ENCODE results near the gene KCNQ1. TPM values are rescaled to one million over a fixed set of nuclear protein-coding genes. Genes with fewer than 3 reads are reported as not detected.
A peak's percentile ranks its signal among the peaks of the same experiment; 100 is the strongest.

Gene KCNQ1
- total and polyA plus RNA-seq, 2 of the 13 experiments (the other 11 are each of a cell fraction or from before 2014, with no cell fraction given): 0.02 to 0.08 TPM

- TF ChIP-seq ZNF503 (CRISPR knock-in tag; IDR thresholded peaks at IDR 0.05): no peak
- no peak for TF ChIP-seq TAF1 (CRISPR knock-in tag; IDR thresholded peaks at IDR 0.05)
- no peak for TF ChIP-seq YY1 (IDR thresholded peaks at IDR 0.05; ENCODE audit: insufficient read depth, insufficient replicate concordance, low read depth, low read length)
- no peak for TF ChIP-seq IRF2 (CRISPR knock-in tag; IDR thresholded peaks at IDR 0.05)
- TF ChIP-seq LCORL (IDR thresholded peaks at IDR 0.05): no peak
- peak; percentile 40; the same call in 1 of the 2 replicates for TF ChIP-seq LCORL (CRISPR knock-in tag; IDR thresholded peaks at IDR 0.05)
- no peak for TF ChIP-seq CBX1 (IDR thresholded peaks at IDR 0.05; ENCODE audit: low read depth)
- TF ChIP-seq PRPF4 (IDR thresholded peaks at IDR 0.05; ENCODE audit: low read depth, low read length, poor library complexity, severe bottlenecking): no peak
- no peak for TF ChIP-seq TEAD3 (CRISPR knock-in tag; optimal IDR thresholded peaks at IDR 0.05; ENCODE audit: borderline replicate concordance)
- TF ChIP-seq ZNF225 (CRISPR knock-in tag; IDR thresholded peaks at IDR 0.05): no peak
- no peak for TF ChIP-seq KMT2B (CRISPR knock-in tag; IDR thresholded peaks at IDR 0.05)
- no peak for TF ChIP-seq ZNF256 (CRISPR knock-in tag; conservative IDR thresholded peaks at IDR 0.05)
- TF ChIP-seq ZBTB7B (CRISPR knock-in tag; IDR thresholded peaks at IDR 0.05): 0 out of 2 replicates have a peak, but pooled peaks have one; percentile 40
- peak; percentile 51; the same call in 1 of the 2 replicates for TF ChIP-seq ZNF746 (CRISPR knock-in tag; IDR thresholded peaks at IDR 0.05)
- no peak for TF ChIP-seq ZNF546 (CRISPR knock-in tag; conservative IDR thresholded peaks at IDR 0.05)
- TF ChIP-seq GABPA (IDR thresholded peaks at IDR 0.05; ENCODE audit: low read depth, low read length): no peak
- no peak for TF ChIP-seq GABPA (CRISPR knock-in tag; IDR thresholded peaks at IDR 0.05; ENCODE audit: low read depth)
- no peak for TF ChIP-seq E2F5 (CRISPR knock-in tag; conservative IDR thresholded peaks at IDR 0.05)
- TF ChIP-seq NFE2L2 (IDR thresholded peaks at IDR 0.05; ENCODE audit: low read length): no peak
- TF ChIP-seq ZBTB37 (CRISPR knock-in tag; IDR thresholded peaks at IDR 0.05): no peak
- TF ChIP-seq SMAD3 (CRISPR knock-in tag; IDR thresholded peaks at IDR 0.05): no peak
- TF ChIP-seq ZBTB43 (CRISPR knock-in tag; conservative IDR thresholded peaks at IDR 0.05): no peak
- TF ChIP-seq STAT6 (CRISPR knock-in tag; IDR thresholded peaks at IDR 0.05; ENCODE audit: borderline replicate concordance): no peak
Observed at GRCh38 chr11:2839395-2839943, 394.7 kb downstream of the KCNQ1 start (continued).

Measured in HepG2 (cell line).